ENCODE measurements around the gene RAPGEF1.

GRCh38 chr9:131528186-131528585 lies 211.7 kb downstream of the RAPGEF1 start:
- TF ChIP-seq ELK4 (IDR thresholded peaks at IDR 0.05; ENCODE audit: borderline replicate concordance, low read depth, low read length) (no peak), CTCF (tag by site-specific recombination; IDR thresholded peaks at IDR 0.05) (no peak), ZNF560 (tag by site-specific recombination; IDR thresholded peaks at IDR 0.05; ENCODE audit: borderline replicate concordance) (no peak), ZNF211 (tag by site-specific recombination; IDR thresholded peaks at IDR 0.05; ENCODE audit: low read depth) (no peak), ZNF48 (tag by site-specific recombination; IDR thresholded peaks at IDR 0.05) (no peak), ZNF449 (tag by site-specific recombination; IDR thresholded peaks at IDR 0.05) (no peak), ZNF362 (tag by site-specific recombination; IDR thresholded peaks at IDR 0.05) (no peak)
